Tibial nerve (tissue), 4 donors: ENCODE data around the gene BSCL2.

Experiments
- EP300 ChIP-seq, 2 donors: sonication (generic); formaldehyde crosslinking; IDR thresholded peaks; one replicate each; pipeline ENCODE4 v1.6.1; 2017; ENCODE audit warnings: antibody characterized with exemption in 2 of 2, mild to moderate bottlenecking in 1 of 2
- POLR2A ChIP-seq, 2 donors: fragments of 450-650 bp; IDR thresholded peaks; one replicate each; pipeline ENCODE4 v1.6.1; 2017; ENCODE audit warnings: antibody characterized with exemption in 2 of 2, mild to moderate bottlenecking in 2 of 2, moderate library complexity in 2 of 2
- TF ChIP-seq, protein P1 (sequence below), 5 experiments: fragments of 200-600 bp in 3 of 5; fragments of 450-650 bp in 2 of 5; sonication (generic) in 3 of 5; IDR thresholded peaks; one replicate each; pipeline ENCODE4 v1.5.1; 2016 to 2019; ENCODE audit warnings: antibody characterized with exemption in 5 of 5, mild to moderate bottlenecking in 3 of 5, moderate library complexity in 2 of 5

DNA sequence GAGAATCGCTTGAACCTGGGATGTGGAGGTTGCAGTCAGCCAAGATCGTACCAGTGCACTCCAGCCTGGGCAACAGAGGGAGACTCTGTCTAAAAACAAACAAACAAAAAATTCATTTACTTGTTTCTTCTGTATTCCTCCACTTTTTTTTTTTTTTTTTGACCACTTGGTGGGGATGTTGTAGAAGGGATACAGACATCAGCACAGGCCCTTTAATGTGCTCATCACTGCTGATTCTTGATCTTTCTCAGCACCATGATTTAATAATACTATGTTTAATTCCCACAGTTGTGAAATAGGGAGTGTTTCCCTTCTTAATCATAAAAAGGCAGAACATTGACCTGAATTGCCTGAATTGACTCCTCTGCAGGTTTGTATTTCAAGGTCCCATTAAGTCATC, 25.6 kb upstream of the BSCL2 start:
- TF ChIP-seq, protein P1, sequence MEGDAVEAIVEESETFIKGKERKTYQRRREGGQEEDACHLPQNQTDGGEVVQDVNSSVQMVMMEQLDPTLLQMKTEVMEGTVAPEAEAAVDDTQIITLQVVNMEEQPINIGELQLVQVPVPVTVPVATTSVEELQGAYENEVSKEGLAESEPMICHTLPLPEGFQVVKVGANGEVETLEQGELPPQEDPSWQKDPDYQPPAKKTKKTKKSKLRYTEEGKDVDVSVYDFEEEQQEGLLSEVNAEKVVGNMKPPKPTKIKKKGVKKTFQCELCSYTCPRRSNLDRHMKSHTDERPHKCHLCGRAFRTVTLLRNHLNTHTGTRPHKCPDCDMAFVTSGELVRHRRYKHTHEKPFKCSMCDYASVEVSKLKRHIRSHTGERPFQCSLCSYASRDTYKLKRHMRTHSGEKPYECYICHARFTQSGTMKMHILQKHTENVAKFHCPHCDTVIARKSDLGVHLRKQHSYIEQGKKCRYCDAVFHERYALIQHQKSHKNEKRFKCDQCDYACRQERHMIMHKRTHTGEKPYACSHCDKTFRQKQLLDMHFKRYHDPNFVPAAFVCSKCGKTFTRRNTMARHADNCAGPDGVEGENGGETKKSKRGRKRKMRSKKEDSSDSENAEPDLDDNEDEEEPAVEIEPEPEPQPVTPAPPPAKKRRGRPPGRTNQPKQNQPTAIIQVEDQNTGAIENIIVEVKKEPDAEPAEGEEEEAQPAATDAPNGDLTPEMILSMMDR (IDR thresholded peaks at IDR 0.05) = no peak
- no peak for TF ChIP-seq EP300 (IDR thresholded peaks at IDR 0.05)
- no peak for TF ChIP-seq POLR2A (IDR thresholded peaks at IDR 0.05)
